ENCODE results near the gene WDR75. TPM values are rescaled to one million over a fixed set of nuclear protein-coding genes. Genes with fewer than 3 reads are reported as not detected.

WDR75 gene
- total and polyA plus RNA-seq, 2 of the 13 experiments (the other 11 are each of a cell fraction or from before 2014, with no cell fraction given): 63.0 to 74.1 TPM

- TF ChIP-seq AFF4 (CRISPR knock-in tag; IDR thresholded peaks at IDR 0.05): no peak
- TF ChIP-seq ZNF253 (CRISPR knock-in tag; IDR thresholded peaks at IDR 0.05; ENCODE audit: borderline replicate concordance): no peak
- TF ChIP-seq ZNF747 (CRISPR knock-in tag; IDR thresholded peaks at IDR 0.05; ENCODE audit: borderline replicate concordance): no peak
- no peak for TF ChIP-seq NRL (CRISPR knock-in tag; IDR thresholded peaks at IDR 0.05; ENCODE audit: borderline replicate concordance)
- no peak for TF ChIP-seq ZBED4 (CRISPR knock-in tag; IDR thresholded peaks at IDR 0.05; ENCODE audit: borderline replicate concordance)
- TF ChIP-seq SP5 (CRISPR knock-in tag; IDR thresholded peaks at IDR 0.05; ENCODE audit: borderline replicate concordance, low read depth): no peak
- 0 out of 2 replicates have a peak, but pooled peaks have one; percentile 38 for TF ChIP-seq NFKBIZ (CRISPR knock-in tag; IDR thresholded peaks at IDR 0.05)
- no peak for TF ChIP-seq NR3C1 (CRISPR knock-in tag; IDR thresholded peaks at IDR 0.05)
- TF ChIP-seq TFE3 (CRISPR knock-in tag; IDR thresholded peaks at IDR 0.05): peak; percentile 87
- no peak for TF ChIP-seq ZNF891 (CRISPR knock-in tag; IDR thresholded peaks at IDR 0.05)
- TF ChIP-seq ZNF652 (CRISPR knock-in tag; IDR thresholded peaks at IDR 0.05; ENCODE audit: borderline replicate concordance, low read depth): no peak
- TF ChIP-seq MLXIP (CRISPR knock-in tag; IDR thresholded peaks at IDR 0.05; ENCODE audit: borderline replicate concordance): no peak
- no peak for TF ChIP-seq ZNF367 (CRISPR knock-in tag; IDR thresholded peaks at IDR 0.05; ENCODE audit: borderline replicate concordance)
- peak; percentile 75 for TF ChIP-seq HNF4A (CRISPR knock-in tag; IDR thresholded peaks at IDR 0.05)
- TF ChIP-seq RBFOX2 (IDR thresholded peaks at IDR 0.05; ENCODE audit: low read depth, low read length): no peak
- TF ChIP-seq ZNF878 (CRISPR knock-in tag; IDR thresholded peaks at IDR 0.05): 0 out of 2 replicates have a peak, but pooled peaks have one; percentile 25
- 0 out of 2 replicates have a peak, but pooled peaks have one; percentile 16 for TF ChIP-seq SSRP1 (CRISPR knock-in tag; IDR thresholded peaks at IDR 0.05)
Measured at GRCh38 chr2:189522435-189523151, 81.3 kb downstream of the WDR75 start (continued).
